IMR-90 (cell line): ENCODE data around the gene SNX32. TPM values are rescaled to one million over a fixed set of nuclear protein-coding genes. Genes with fewer than 3 reads are reported as not detected.

Experiments used
- ATAC-seq: fragments of 200-7000 bp; cut with Tn5 transposase; 2 replicates; pipeline ENCODE4 v1.9.1; 2020; ENCODE audit warnings: low read depth, mild to moderate bottlenecking, moderate library complexity
- BruUV-seq: library from RNA; stranded (reverse); fragments of 400-500 nt; replicated peaks from 2 replicates; lab custom pipeline; 2021; lab: Mats Ljungman, UMichigan
- CTCF ChIA-PET: fragments of 300-600 bp; formaldehyde crosslinking; extraction: SDS; loops from one replicate; lab custom pipeline; 2021; ENCODE audit warnings: antibody characterized with exemption; lab: Yijun Ruan, JAX
- POLR2A ChIA-PET: fragments of 300-600 bp; sonication (Branson Sonifier 250); formaldehyde crosslinking; loops from one replicate; lab custom pipeline; 2022; ENCODE audit warnings: antibody characterized with exemption; ENCODE audit not compliant: unreplicated experiment; lab: Charles Lee
- DNase-seq: peaks from one replicate; pipeline ENCODE4 v3.0.0; 2013
- H2AFZ ChIP-seq: replicated peaks from 2 replicates; pipeline ENCODE3; 2013; ENCODE audit warnings: low read length, mild to moderate bottlenecking; ENCODE audit not compliant: poor library complexity
- H2AK5ac ChIP-seq: 2 replicates; pipeline ENCODE4 v1.6.1; 2013; ENCODE audit warnings: low read depth, low read length, inconsistent platforms
- H2AK9ac ChIP-seq: replicated peaks from 2 replicates; pipeline ENCODE3; 2013; ENCODE audit warnings: mild to moderate bottlenecking, low read depth, low read length, moderate library complexity; ENCODE audit not compliant: poor library complexity
- H2BK120ac ChIP-seq: 2 replicates; pipeline ENCODE4 v1.6.1; 2013; ENCODE audit warnings: low read depth, low read length, inconsistent platforms
- H2BK15ac ChIP-seq: 3 replicates; pipeline ENCODE4 v1.6.1; 2013; ENCODE audit warnings: low read depth, low read length, inconsistent platforms
- H2BK20ac ChIP-seq: 2 replicates; pipeline ENCODE4 v1.6.1; 2013; ENCODE audit warnings: low read depth, mild to moderate bottlenecking, inconsistent platforms, low read length, moderate library complexity
- H2BK5ac ChIP-seq: 2 replicates; pipeline ENCODE4 v1.6.1; 2013; ENCODE audit warnings: mild to moderate bottlenecking, low read depth, low read length, inconsistent platforms; ENCODE audit not compliant: poor library complexity, severe bottlenecking
- H3K14ac ChIP-seq: replicated peaks from 2 replicates; pipeline ENCODE4 v1.6.1; 2013; ENCODE audit warnings: low read depth, low read length, inconsistent platforms
- H3K18ac ChIP-seq: 2 replicates; pipeline ENCODE4 v1.6.1; 2013; ENCODE audit warnings: low read depth, low read length, control low read depth
- H3K23ac ChIP-seq: 2 replicates; pipeline ENCODE4 v1.6.1; 2013; ENCODE audit warnings: low read depth, low read length, inconsistent platforms
- H3K27ac ChIP-seq: 2 replicates; pipeline ENCODE4 v1.5.1; 2013; ENCODE audit warnings: mild to moderate bottlenecking, control low read depth, low read length; ENCODE audit not compliant: insufficient read depth
- H3K27me3 ChIP-seq: 2 replicates; pipeline ENCODE4 v1.6.1; 2013; ENCODE audit warnings: low read length; ENCODE audit not compliant: control insufficient read depth, insufficient read depth
- H3K36me3 ChIP-seq: 2 replicates; pipeline ENCODE4 v1.6.1; 2013; ENCODE audit warnings: low read length, mixed read lengths; ENCODE audit not compliant: control insufficient read depth, insufficient read depth
- H3K4ac ChIP-seq: 2 replicates; pipeline ENCODE4 v1.6.1; 2013; ENCODE audit warnings: low read depth, low read length, inconsistent platforms
- H3K4me1 ChIP-seq: 2 replicates; pipeline ENCODE4 v1.6.1; 2013; ENCODE audit warnings: low read length, mixed read lengths; ENCODE audit not compliant: control insufficient read depth, insufficient read depth
- H3K4me2 ChIP-seq: 2 replicates; pipeline ENCODE4 v1.6.1; 2013; ENCODE audit warnings: low read depth, mild to moderate bottlenecking, control low read depth, low read length, moderate library complexity
- H3K4me3 ChIP-seq: 2 replicates; pipeline ENCODE4 v1.5.1; 2013; ENCODE audit warnings: low read depth, mild to moderate bottlenecking, control low read depth, low read length, moderate library complexity; ENCODE audit not compliant: insufficient read depth
- H3K56ac ChIP-seq: 2 replicates; pipeline ENCODE4 v1.6.1; 2013; ENCODE audit warnings: low read length, inconsistent platforms; ENCODE audit not compliant: insufficient read depth; ENCODE audit errors: extremely low read depth
- H3K79me1 ChIP-seq, 2 experiments: 2 replicates each; pipeline ENCODE4 v1.6.1; 2013; ENCODE audit warnings: low read length in 2 of 2, inconsistent platforms in 1 of 2, low read depth in 1 of 2
- H3K9ac ChIP-seq: 2 replicates; pipeline ENCODE4 v1.6.1; 2013; ENCODE audit warnings: low read depth, low read length, control low read depth
- H3K9me1 ChIP-seq: 2 replicates; pipeline ENCODE4 v1.6.1; 2013; ENCODE audit warnings: low read length, inconsistent platforms; ENCODE audit not compliant: insufficient read depth
- H3K9me3 ChIP-seq: 2 replicates; pipeline ENCODE4 v1.6.1; 2013; ENCODE audit warnings: low read length; ENCODE audit not compliant: control insufficient read depth, insufficient read depth
- H4K20me1 ChIP-seq: 2 replicates; pipeline ENCODE4 v1.6.1; 2013; ENCODE audit warnings: low read length, inconsistent platforms; ENCODE audit not compliant: insufficient read depth
- H4K5ac ChIP-seq: 2 replicates; pipeline ENCODE4 v1.6.1; 2013; ENCODE audit warnings: mild to moderate bottlenecking, low read depth, low read length, control low read depth
- H4K8ac ChIP-seq, 2 experiments: 2 replicates each; pipeline ENCODE4 v1.6.1; 2013; ENCODE audit warnings: low read depth in 2 of 2, low read length in 2 of 2, control low read depth in 1 of 2, inconsistent platforms in 1 of 2
- H4K91ac ChIP-seq: 2 replicates; pipeline ENCODE4 v1.6.1; 2013; ENCODE audit warnings: low read depth, low read length, inconsistent platforms; ENCODE audit not compliant: insufficient read depth
- FOS ChIP-seq: fragments of 150-350 bp; IDR thresholded peaks from 2 replicates; pipeline ENCODE4 v1.6.1; 2016; ENCODE audit warnings: low read depth, low read length
- MAFK ChIP-seq: IDR thresholded peaks from 2 replicates; pipeline ENCODE4 v1.6.1; 2012; ENCODE audit warnings: low read depth, low read length, improper control_type of control experiment
- MAZ ChIP-seq: IDR thresholded peaks from 2 replicates; pipeline ENCODE4 v1.6.1; 2012; ENCODE audit warnings: low read depth, mild to moderate bottlenecking, low read length, improper control_type of control experiment, moderate library complexity, borderline replicate concordance
- NFE2L2 ChIP-seq: fragments of 150-350 bp; IDR thresholded peaks from 2 replicates; pipeline ENCODE4 v1.6.1; 2016; ENCODE audit warnings: low read depth, mild to moderate bottlenecking, low read length
- POLR2A ChIP-seq: IDR thresholded peaks from 2 replicates; pipeline ENCODE4 v1.6.1; 2012; ENCODE audit warnings: mild to moderate bottlenecking, low read depth, low read length
- RAD21 ChIP-seq: IDR thresholded peaks from 2 replicates; pipeline ENCODE4 v1.6.1; 2012; ENCODE audit warnings: low read length, improper control_type of control experiment
- WGBS, 2 experiments: methylation state at CpG; one replicate each; pipeline versions ENCODE4 v1.1.5 to v1.1.7; 2013; ENCODE audit warnings: missing lambda C conversion rate in 2 of 2; ENCODE audit not compliant: insufficient read length in 1 of 2; ENCODE audit errors: extremely low coverage in 2 of 2; 5-methylcytosine and 5-hydroxymethylcytosine counted together
- dilution Hi-C: fragments of 300-500 bp; cut with HindIII; formaldehyde crosslinking; loops from one replicate; pipeline ENCODE4 v1.14.3; 2018; ENCODE audit warnings: low sequenced_read_pairs; ENCODE audit not compliant: unreplicated experiment
- in situ Hi-C: fragments of 300-500 bp; cut with MboI; formaldehyde crosslinking; loops from 3 replicates; pipeline ENCODE4 v1.14.3; 2019; ENCODE audit warnings: low sequenced_read_pairs, inconsistent platforms, mixed read lengths
- intact Hi-C: fragments of 100-400 bp; cut with micrococcal nuclease; formaldehyde crosslinking; loops from 2 replicates; pipeline ENCODE4 v1.10.0; 2022
- polyA plus RNA-seq, 3 experiments: library from polyadenylated mRNA; depleted of rRNA; stranded (reverse); fragments of >200 nt; gene quantifications; 2 replicates each; pipeline ENCODE4 v1.2.3, GENCODE V29; 2012; ENCODE audit warnings: low replicate concordance in 1 of 3
- total RNA-seq: library from RNA; depleted of rRNA; stranded (reverse); fragments of >200 nt; gene quantifications from 2 replicates; pipeline ENCODE4 v1.2.3, GENCODE V29; 2012
- TF ChIP-seq, protein P1 (sequence below): fragments of 150-350 bp; IDR thresholded peaks from 2 replicates; pipeline ENCODE4 v1.6.1; 2017; ENCODE audit warnings: mild to moderate bottlenecking, antibody characterized with exemption, low read length, low read depth

The SNX32 gene
- total and polyA plus RNA-seq, 2 of the 4 experiments (the other 2 are of a cell fraction): 0.36 to 0.79 TPM

DNA sequence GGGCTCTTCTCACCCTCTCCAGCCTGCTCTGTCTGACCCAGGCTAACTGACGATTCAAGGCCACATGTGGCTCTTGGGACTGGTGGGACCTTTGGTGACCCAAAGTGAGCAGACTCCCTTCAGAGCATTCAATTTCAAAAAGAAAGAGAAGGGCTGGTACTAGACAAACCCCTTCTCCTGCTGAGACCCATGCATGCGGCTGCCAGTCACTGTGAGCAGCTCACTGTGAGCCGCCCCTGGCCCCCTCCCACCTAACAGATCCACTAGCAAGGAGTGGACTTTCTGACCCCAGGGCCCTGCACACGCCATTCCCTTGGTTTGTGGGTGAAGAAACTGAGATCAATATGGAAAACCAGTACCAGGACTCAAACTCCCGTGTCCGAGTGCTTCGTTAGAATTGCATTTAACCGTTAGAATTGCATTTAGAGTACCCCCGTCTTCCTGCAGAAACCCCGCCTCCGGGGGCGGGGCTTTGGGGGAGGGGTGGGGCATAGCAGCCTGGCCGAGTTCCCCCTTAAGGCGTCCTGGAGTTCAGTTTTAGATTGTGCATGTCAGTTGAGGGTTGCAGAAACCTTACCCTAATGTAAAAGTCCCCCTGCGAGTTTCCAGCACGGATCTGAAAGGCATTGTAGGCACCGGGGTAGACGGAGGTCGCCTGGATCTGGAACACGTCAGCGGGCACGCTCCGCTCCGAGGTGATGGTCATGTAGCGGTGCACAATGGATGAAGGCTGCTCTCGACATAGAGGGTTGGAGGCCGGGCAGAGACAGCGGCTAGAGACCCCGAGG, 33.7 kb downstream of the SNX32 start (continued):
- TF ChIP-seq, protein P1, sequence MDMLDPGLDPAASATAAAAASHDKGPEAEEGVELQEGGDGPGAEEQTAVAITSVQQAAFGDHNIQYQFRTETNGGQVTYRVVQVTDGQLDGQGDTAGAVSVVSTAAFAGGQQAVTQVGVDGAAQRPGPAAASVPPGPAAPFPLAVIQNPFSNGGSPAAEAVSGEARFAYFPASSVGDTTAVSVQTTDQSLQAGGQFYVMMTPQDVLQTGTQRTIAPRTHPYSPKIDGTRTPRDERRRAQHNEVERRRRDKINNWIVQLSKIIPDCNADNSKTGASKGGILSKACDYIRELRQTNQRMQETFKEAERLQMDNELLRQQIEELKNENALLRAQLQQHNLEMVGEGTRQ: no peak

DNA sequence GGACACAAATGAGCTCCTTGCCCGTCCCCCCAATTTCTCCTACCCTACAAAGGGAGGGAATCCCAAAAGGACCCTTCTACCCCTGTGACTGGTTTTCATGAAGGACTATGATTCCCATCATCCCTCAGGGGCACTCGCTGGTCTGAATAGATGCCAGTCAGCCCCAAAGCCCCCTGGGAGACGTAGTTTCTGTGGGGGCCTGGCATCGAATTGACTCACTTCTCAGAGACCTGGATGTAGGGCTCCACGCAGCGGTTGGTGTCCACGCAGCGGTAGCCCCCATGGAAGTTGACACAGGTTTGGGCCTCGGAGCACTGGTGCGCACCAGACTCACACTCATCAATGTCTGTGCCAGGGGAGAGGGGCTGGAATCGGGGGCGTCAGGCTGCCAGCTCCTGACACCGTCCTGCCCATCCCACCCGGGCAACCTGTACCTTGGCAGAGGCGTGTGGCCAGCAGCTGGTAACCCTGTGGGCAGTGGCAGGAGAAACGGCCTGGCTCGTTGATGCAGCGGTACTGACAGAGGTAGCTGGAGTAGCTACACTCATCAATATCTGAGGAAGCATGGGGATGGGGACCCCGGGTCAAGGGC, 34.4 kb downstream of the SNX32 start:
- H3K4me1 ChIP-seq: peaks cover 14% of the 10 kb centered on the region; the same call in 1 of the 2 replicates
- H3K9me1 ChIP-seq: 0 out of 2 replicates have a peak, but pooled peaks cover 5% of the 10 kb centered on the region
- ChIA-PET POLR2A (no interaction called here), CTCF (interaction anchor here (1.3 to 2.0 kb wide), 2 partner anchors 8 to 20 kb away, joined by 3 to 7 read pairs; partner anchors contain the start of genes FIBP and MUS81)
- BruUV-seq: TSS peak; percentile 19
- ATAC-seq: no peak
- H3K23ac ChIP-seq: 0 out of 2 replicates have a peak overlapping the region, but pooled peaks have one; percentile 7
- H3K36me3 ChIP-seq: peaks cover 77% of the 10 kb centered on the region
- in situ Hi-C loops (no loop called here), intact Hi-C loops (no loop called here), dilution Hi-C loops (no loop called here)
- peaks cover 51% of the 10 kb centered on the region for H4K20me1 ChIP-seq
- no peak overlapping the region for H3K4me3 ChIP-seq
- H3K79me1 ChIP-seq: peaks cover 18 to 82% of the 10 kb centered on the region in 2 experiments
- no peak overlapping the region for H2BK120ac ChIP-seq
- no peaks in the 10 kb centered on the region for H3K27me3 ChIP-seq
- no peak overlapping the region for H3K4me2 ChIP-seq
- peak overlapping the region; percentile 38 for H2AK9ac ChIP-seq
- no peak overlapping the region for H3K14ac ChIP-seq
- H4K5ac ChIP-seq: no peak overlapping the region
- no peak for DNase-seq
- no peak overlapping the region for H3K27ac ChIP-seq
- H3K9ac ChIP-seq: no peak overlapping the region
- H2BK20ac ChIP-seq: no peak overlapping the region
- H3K4ac ChIP-seq: no peak overlapping the region
- H3K18ac ChIP-seq: no peak overlapping the region
- no peak overlapping the region for H2AK5ac ChIP-seq
- H2BK15ac ChIP-seq: no peak overlapping the region
- no peak overlapping the region for H4K91ac ChIP-seq
- WGBS, 2 experiments: 81% methylated on average over 12 of the region's 19 CpGs; no CpG with 5 or more reads in 1 of the 2 experiments
- no peak for TF ChIP-seq NFE2L2
- TF ChIP-seq FOS: no peak
- TF ChIP-seq MAZ: no peak
- TF ChIP-seq POLR2A: no peak
- no peak for TF ChIP-seq RAD21
- no peak for TF ChIP-seq MAFK
- H3K56ac ChIP-seq: no peak overlapping the region
- H2BK5ac ChIP-seq: no peak overlapping the region
- H2AFZ ChIP-seq: peak overlapping the region; percentile 1
- no peaks in the 10 kb centered on the region for H3K9me3 ChIP-seq
- peak overlapping the region in 1 of 2 experiments; percentile 3; a peak in 1 of 4 replicates for H4K8ac ChIP-seq
